Mesendoderm (in vitro differentiated cells): ENCODE data around the gene DIAPH1.

Experiments
- DNase-seq: peaks from one replicate; pipeline ENCODE4 v3.0.0; 2013
- H2AK5ac ChIP-seq: 2 replicates; pipeline ENCODE4 v1.6.1; 2013; ENCODE audit warnings: low read length, inconsistent platforms
- H2BK120ac ChIP-seq: 2 replicates; pipeline ENCODE4 v1.6.1; 2013; ENCODE audit warnings: low read depth, mild to moderate bottlenecking, low read length, moderate library complexity, mixed read lengths
- H2BK15ac ChIP-seq: replicated peaks from 2 replicates; pipeline ENCODE4 v1.6.1; 2013; ENCODE audit warnings: low read depth, mild to moderate bottlenecking, moderate library complexity
- H2BK5ac ChIP-seq: 2 replicates; pipeline ENCODE4 v1.6.1; 2013; ENCODE audit warnings: low read length, inconsistent platforms
- H3K18ac ChIP-seq: 2 replicates; pipeline ENCODE4 v1.6.1; 2013; ENCODE audit warnings: mild to moderate bottlenecking, low read length, mixed read lengths
- H3K23ac ChIP-seq: one replicate; pipeline ENCODE4 v1.6.1; 2013; ENCODE audit warnings: low read length
- H3K27ac ChIP-seq: 2 replicates; pipeline ENCODE4 v1.5.1; 2013; ENCODE audit warnings: low read depth, mild to moderate bottlenecking, inconsistent platforms, low read length, moderate library complexity
- H3K27me3 ChIP-seq: 2 replicates; pipeline ENCODE4 v1.6.1; 2013; ENCODE audit warnings: low read length, control low read depth, mild to moderate bottlenecking, inconsistent platforms; ENCODE audit not compliant: insufficient read depth, poor library complexity
- H3K36me3 ChIP-seq: 2 replicates; pipeline ENCODE4 v1.6.1; 2013; ENCODE audit warnings: low read length, inconsistent platforms; ENCODE audit not compliant: control insufficient read depth, insufficient read depth
- H3K4ac ChIP-seq: one replicate; pipeline ENCODE4 v1.6.1; 2013; ENCODE audit warnings: low read depth, mild to moderate bottlenecking, low read length, moderate library complexity
- H3K4me1 ChIP-seq: 2 replicates; pipeline ENCODE4 v1.6.1; 2013; ENCODE audit warnings: low read depth, low read length, inconsistent platforms; ENCODE audit not compliant: control insufficient read depth
- H3K4me2 ChIP-seq: 2 replicates; pipeline ENCODE4 v1.6.1; 2013; ENCODE audit warnings: low read length
- H3K4me3 ChIP-seq: 2 replicates; pipeline ENCODE4 v1.5.1; 2013; ENCODE audit warnings: mild to moderate bottlenecking, low read length
- H3K56ac ChIP-seq: one replicate; pipeline ENCODE4 v1.6.1; 2013; ENCODE audit warnings: low read length
- H3K79me1 ChIP-seq: 2 replicates; pipeline ENCODE4 v1.6.1; 2013; ENCODE audit warnings: low read length, inconsistent platforms
- H3K79me2 ChIP-seq: 2 replicates; pipeline ENCODE4 v1.6.1; 2013; ENCODE audit warnings: mild to moderate bottlenecking, low read length; ENCODE audit not compliant: control insufficient read depth, insufficient read depth
- H3K9ac ChIP-seq: 2 replicates; pipeline ENCODE4 v1.6.1; 2013; ENCODE audit warnings: low read length, inconsistent platforms
- H4K5ac ChIP-seq: one replicate; pipeline ENCODE4 v1.6.1; 2013; ENCODE audit warnings: low read length
- H4K8ac ChIP-seq: one replicate; pipeline ENCODE4 v1.6.1; 2013; ENCODE audit warnings: low read depth, mild to moderate bottlenecking, control low read depth, low read length, moderate library complexity
- WGBS: extraction: QIAGEN DNeasy Blood & Tissue Kit; methylation state at CpG from one replicate; pipeline ENCODE4 v1.1.7; 2013; ENCODE audit warnings: low lambda C conversion rate, missing lambda C conversion rate; ENCODE audit not compliant: insufficient coverage; ENCODE audit errors: extremely low coverage; 5-methylcytosine and 5-hydroxymethylcytosine counted together

The DIAPH1 gene

DNA sequence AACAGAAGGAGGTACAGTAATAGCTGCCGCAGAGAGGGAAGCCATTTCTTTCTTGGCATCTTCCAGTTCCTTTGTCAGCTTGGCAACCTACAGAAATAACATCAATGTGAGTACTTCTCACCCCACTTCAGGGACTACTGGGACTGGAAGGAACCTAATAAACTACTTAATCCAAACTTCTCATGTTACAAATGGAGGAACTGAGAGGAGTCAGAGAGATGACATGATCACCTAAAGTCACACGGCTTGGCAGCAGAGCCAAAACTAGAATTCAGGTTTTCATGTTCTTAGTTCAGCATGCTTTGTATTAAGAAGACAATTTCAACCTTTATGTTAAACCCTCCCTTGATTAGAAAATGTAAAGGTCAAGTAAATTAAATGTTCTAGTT is 44.7 kb downstream of the DIAPH1 start:
- Histone ChIP-seq H3K18ac (no peak overlapping the region), H3K4me2 (no peak overlapping the region), H4K5ac (no peak overlapping the region), H3K4ac (no peak overlapping the region), H3K36me3 (peaks cover 6% of the 10 kb centered on the region), H3K4me1 (no peaks in the 10 kb centered on the region), H3K4me3 (no peak overlapping the region), H2BK15ac (no peak overlapping the region), H3K79me2 (no peaks in the 10 kb centered on the region), H3K56ac (no peak overlapping the region), H2BK120ac (no peak overlapping the region), H4K8ac (no peak overlapping the region), H2BK5ac (no peak overlapping the region), H3K27me3 (no peaks in the 10 kb centered on the region), H3K79me1 (no peaks in the 10 kb centered on the region), H3K9ac (no peak overlapping the region), H3K23ac (no peak overlapping the region), H2AK5ac (no peak overlapping the region), H3K27ac (no peak overlapping the region)
- no peak for DNase-seq
- no CpG with 5 or more reads among the region's 2 CpGs for WGBS

DNA sequence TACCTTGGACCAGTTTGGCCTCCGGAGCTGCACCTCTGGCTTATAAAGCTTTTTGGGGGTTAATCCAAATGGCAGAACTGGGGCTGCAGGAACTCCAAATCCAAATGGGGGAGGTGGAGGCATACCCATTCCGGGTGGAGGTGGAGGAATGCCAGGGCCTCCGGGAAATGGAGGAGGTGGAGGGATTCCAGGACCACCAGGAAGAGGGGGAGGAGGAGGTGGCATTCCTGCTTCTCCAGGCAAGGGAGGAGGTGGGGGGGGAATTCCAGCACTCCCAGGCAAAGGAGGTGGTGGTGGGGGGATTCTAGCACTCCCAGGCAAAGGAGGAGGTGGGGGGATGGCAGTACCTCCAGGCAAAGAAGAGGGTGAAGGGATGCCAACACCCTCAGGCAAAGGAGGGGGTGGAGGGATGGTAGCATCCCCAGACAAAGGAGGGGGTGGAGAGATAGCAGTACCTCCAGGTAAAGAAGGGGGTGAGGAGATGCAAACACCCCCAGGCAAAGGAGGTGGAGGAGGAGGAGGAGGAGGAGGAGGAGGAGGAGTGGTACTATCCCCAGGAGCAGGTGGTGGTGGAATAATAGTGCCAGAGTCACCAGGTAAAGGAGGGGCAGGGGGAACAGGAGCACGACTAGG is 45.2 kb downstream of the DIAPH1 start:
- H3K23ac ChIP-seq: no peak overlapping the region
- H3K27ac ChIP-seq: no peak overlapping the region
- H4K5ac ChIP-seq: no peak overlapping the region
- no CpG with 5 or more reads among the region's 4 CpGs for WGBS
- H3K79me1 ChIP-seq: no peaks in the 10 kb centered on the region
- no peak overlapping the region for H2BK5ac ChIP-seq
- no peak overlapping the region for H3K9ac ChIP-seq
- H3K79me2 ChIP-seq: no peaks in the 10 kb centered on the region
- H3K4me2 ChIP-seq: no peak overlapping the region
- H3K4ac ChIP-seq: no peak overlapping the region
- H4K8ac ChIP-seq: no peak overlapping the region
- no peak overlapping the region for H3K4me3 ChIP-seq
- peaks cover 6% of the 10 kb centered on the region for H3K36me3 ChIP-seq
- H3K56ac ChIP-seq: no peak overlapping the region
- DNase-seq: peak; percentile 58
- no peaks in the 10 kb centered on the region for H3K27me3 ChIP-seq
- H2BK120ac ChIP-seq: no peak overlapping the region
- H3K4me1 ChIP-seq: no peaks in the 10 kb centered on the region
- H2AK5ac ChIP-seq: no peak overlapping the region
- no peak overlapping the region for H2BK15ac ChIP-seq
- H3K18ac ChIP-seq: no peak overlapping the region

DNA sequence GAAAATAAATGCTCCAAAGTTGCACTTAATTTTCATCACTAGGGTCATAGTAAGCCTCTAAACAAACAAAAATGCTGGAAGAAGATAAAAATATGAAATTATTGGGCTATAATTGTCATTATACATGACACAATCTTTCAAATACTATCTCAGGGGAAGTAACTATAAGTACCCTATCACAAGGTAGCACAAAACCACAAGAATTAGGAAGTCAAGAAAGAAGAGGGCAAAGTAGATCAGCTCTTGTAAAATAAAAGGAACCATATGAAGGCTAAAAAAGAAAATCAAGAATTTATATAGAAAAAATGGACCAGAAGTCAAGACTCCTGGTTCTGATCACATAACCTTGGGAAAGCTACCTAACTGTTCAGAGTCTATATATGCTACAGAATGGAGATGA is 48.1 kb downstream of the DIAPH1 start:
- no peak overlapping the region for H3K9ac ChIP-seq
- no peak overlapping the region for H2AK5ac ChIP-seq
- no peak overlapping the region for H2BK15ac ChIP-seq
- no peak for DNase-seq
- no peak overlapping the region for H3K4me2 ChIP-seq
- H3K27me3 ChIP-seq: no peaks in the 10 kb centered on the region
- no peaks in the 10 kb centered on the region for H3K79me2 ChIP-seq
- H3K56ac ChIP-seq: no peak overlapping the region
- no peak overlapping the region for H3K23ac ChIP-seq
- no peak overlapping the region for H3K27ac ChIP-seq
- H3K18ac ChIP-seq: no peak overlapping the region
- H3K4me1 ChIP-seq: no peaks in the 10 kb centered on the region
- H2BK120ac ChIP-seq: no peak overlapping the region
- H3K4ac ChIP-seq: no peak overlapping the region
- no peak overlapping the region for H3K4me3 ChIP-seq
- no peak overlapping the region for H4K5ac ChIP-seq
- no peaks in the 10 kb centered on the region for H3K79me1 ChIP-seq
- no peak overlapping the region for H2BK5ac ChIP-seq
- no peak overlapping the region for H4K8ac ChIP-seq
- H3K36me3 ChIP-seq: peaks cover 4% of the 10 kb centered on the region

- Histone ChIP-seq H3K27me3 (no peaks in the 10 kb centered on the region), H2AK5ac (no peak overlapping the region), H3K4ac (no peak overlapping the region), H3K79me1 (no peaks in the 10 kb centered on the region), H2BK15ac (no peak overlapping the region), H3K4me3 (no peak overlapping the region), H3K18ac (no peak overlapping the region), H2BK5ac (no peak overlapping the region), H3K4me1 (no peaks in the 10 kb centered on the region), H3K9ac (no peak overlapping the region), H4K5ac (no peak overlapping the region), H3K4me2 (no peak overlapping the region), H3K56ac (no peak overlapping the region), H3K27ac (no peak overlapping the region), H2BK120ac (no peak overlapping the region), H3K36me3 (peaks cover 6% of the 10 kb centered on the region), H4K8ac (no peak overlapping the region), H3K79me2 (no peaks in the 10 kb centered on the region), H3K23ac (no peak overlapping the region)
- peak; percentile 33 for DNase-seq
- WGBS: no CpG with 5 or more reads among the region's 2 CpGs
Observed at GRCh38 chr5:141567513-141568117, 51.2 kb downstream of the DIAPH1 start.

DNA sequence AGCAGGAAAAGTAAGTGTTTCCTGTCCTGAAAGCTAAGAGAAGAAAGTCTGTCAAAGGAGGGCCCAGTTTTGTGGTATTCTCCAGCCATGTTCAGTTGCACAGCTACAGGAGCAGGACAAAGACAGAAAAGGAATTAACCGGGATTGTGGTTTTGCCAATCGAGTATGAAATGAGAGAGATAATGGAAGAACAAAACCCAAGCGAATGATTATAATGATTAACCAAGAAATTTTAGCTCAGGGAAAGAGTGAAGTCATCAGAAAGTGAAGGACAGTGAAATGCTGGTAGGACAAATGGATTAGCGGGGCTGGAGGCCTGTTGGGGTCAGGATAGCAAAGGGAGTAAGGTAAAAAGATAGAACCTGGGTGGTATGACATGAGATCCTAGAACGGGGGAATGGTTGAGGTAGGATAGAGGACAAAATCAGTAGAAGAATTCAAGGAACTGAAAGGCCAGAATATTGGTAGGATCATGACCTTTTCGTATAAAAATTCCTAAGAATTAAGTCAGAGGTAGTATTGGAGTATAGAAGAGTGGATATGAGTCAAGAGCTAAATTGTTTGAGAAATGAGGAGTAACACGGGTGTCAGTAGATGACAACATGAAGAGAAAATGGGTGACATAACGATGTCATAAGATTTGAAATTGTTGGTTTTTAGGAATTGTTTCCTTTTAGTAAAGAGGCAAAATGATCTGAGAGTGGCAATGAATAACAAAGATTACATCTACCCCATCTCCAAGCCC is 52.8 kb downstream of the DIAPH1 start:
- no peak overlapping the region for H2AK5ac ChIP-seq
- no peak overlapping the region for H3K4me2 ChIP-seq
- H3K4me3 ChIP-seq: no peak overlapping the region
- peak overlapping the region; percentile 50 for H3K27ac ChIP-seq
- peak overlapping the region; percentile 29 for H3K56ac ChIP-seq
- no peaks in the 10 kb centered on the region for H3K79me2 ChIP-seq
- no peak overlapping the region for H3K18ac ChIP-seq
- H3K27me3 ChIP-seq: no peaks in the 10 kb centered on the region
- H4K8ac ChIP-seq: peak overlapping the region; percentile 76
- H4K5ac ChIP-seq: no peak overlapping the region
- DNase-seq: no peak
- H3K4me1 ChIP-seq: no peaks in the 10 kb centered on the region
- H3K4ac ChIP-seq: no peak overlapping the region
- H3K36me3 ChIP-seq: peaks cover 4% of the 10 kb centered on the region
- no peak overlapping the region for H2BK5ac ChIP-seq
- peak overlapping the region; percentile 33 for H3K9ac ChIP-seq
- no peak overlapping the region for H3K23ac ChIP-seq
- no peak overlapping the region for H2BK120ac ChIP-seq
- WGBS: 100% methylated on average over 2 of the region's 8 CpGs
- no peak overlapping the region for H2BK15ac ChIP-seq
- H3K79me1 ChIP-seq: no peaks in the 10 kb centered on the region
